Mesendoderm (in vitro differentiated cells): Measurements from ENCODE around the gene RAPGEF2.
"Not testable (repeated sequence)": the region's sequence is repeated elsewhere in the genome, so short reads cannot be mapped to it uniquely, and the experiment has no call there.

Experiments used
- DNase-seq: peaks from one replicate; pipeline ENCODE4 v3.0.0; 2013
- H2AK5ac ChIP-seq: 2 replicates; pipeline ENCODE4 v1.6.1; 2013; ENCODE audit warnings: low read length, inconsistent platforms
- H2BK120ac ChIP-seq: 2 replicates; pipeline ENCODE4 v1.6.1; 2013; ENCODE audit warnings: low read depth, mild to moderate bottlenecking, low read length, moderate library complexity, mixed read lengths
- H2BK15ac ChIP-seq: replicated peaks from 2 replicates; pipeline ENCODE4 v1.6.1; 2013; ENCODE audit warnings: low read depth, mild to moderate bottlenecking, moderate library complexity
- H2BK5ac ChIP-seq: 2 replicates; pipeline ENCODE4 v1.6.1; 2013; ENCODE audit warnings: low read length, inconsistent platforms
- H3K18ac ChIP-seq: 2 replicates; pipeline ENCODE4 v1.6.1; 2013; ENCODE audit warnings: mild to moderate bottlenecking, low read length, mixed read lengths
- H3K23ac ChIP-seq: one replicate; pipeline ENCODE4 v1.6.1; 2013; ENCODE audit warnings: low read length
- H3K27ac ChIP-seq: 2 replicates; pipeline ENCODE4 v1.5.1; 2013; ENCODE audit warnings: low read depth, mild to moderate bottlenecking, inconsistent platforms, low read length, moderate library complexity
- H3K27me3 ChIP-seq: 2 replicates; pipeline ENCODE4 v1.6.1; 2013; ENCODE audit warnings: low read length, control low read depth, mild to moderate bottlenecking, inconsistent platforms; ENCODE audit not compliant: insufficient read depth, poor library complexity
- H3K36me3 ChIP-seq: 2 replicates; pipeline ENCODE4 v1.6.1; 2013; ENCODE audit warnings: low read length, inconsistent platforms; ENCODE audit not compliant: control insufficient read depth, insufficient read depth
- H3K4ac ChIP-seq: one replicate; pipeline ENCODE4 v1.6.1; 2013; ENCODE audit warnings: low read depth, mild to moderate bottlenecking, low read length, moderate library complexity
- H3K4me1 ChIP-seq: 2 replicates; pipeline ENCODE4 v1.6.1; 2013; ENCODE audit warnings: low read depth, low read length, inconsistent platforms; ENCODE audit not compliant: control insufficient read depth
- H3K4me2 ChIP-seq: 2 replicates; pipeline ENCODE4 v1.6.1; 2013; ENCODE audit warnings: low read length
- H3K4me3 ChIP-seq: 2 replicates; pipeline ENCODE4 v1.5.1; 2013; ENCODE audit warnings: mild to moderate bottlenecking, low read length
- H3K56ac ChIP-seq: one replicate; pipeline ENCODE4 v1.6.1; 2013; ENCODE audit warnings: low read length
- H3K79me1 ChIP-seq: 2 replicates; pipeline ENCODE4 v1.6.1; 2013; ENCODE audit warnings: low read length, inconsistent platforms
- H3K79me2 ChIP-seq: 2 replicates; pipeline ENCODE4 v1.6.1; 2013; ENCODE audit warnings: mild to moderate bottlenecking, low read length; ENCODE audit not compliant: control insufficient read depth, insufficient read depth
- H3K9ac ChIP-seq: 2 replicates; pipeline ENCODE4 v1.6.1; 2013; ENCODE audit warnings: low read length, inconsistent platforms
- H4K5ac ChIP-seq: one replicate; pipeline ENCODE4 v1.6.1; 2013; ENCODE audit warnings: low read length
- H4K8ac ChIP-seq: one replicate; pipeline ENCODE4 v1.6.1; 2013; ENCODE audit warnings: low read depth, mild to moderate bottlenecking, control low read depth, low read length, moderate library complexity
- WGBS: extraction: QIAGEN DNeasy Blood & Tissue Kit; methylation state at CpG from one replicate; pipeline ENCODE4 v1.1.7; 2013; ENCODE audit warnings: low lambda C conversion rate, missing lambda C conversion rate; ENCODE audit not compliant: insufficient coverage; ENCODE audit errors: extremely low coverage; 5-methylcytosine and 5-hydroxymethylcytosine counted together

RAPGEF2 gene

DNA sequence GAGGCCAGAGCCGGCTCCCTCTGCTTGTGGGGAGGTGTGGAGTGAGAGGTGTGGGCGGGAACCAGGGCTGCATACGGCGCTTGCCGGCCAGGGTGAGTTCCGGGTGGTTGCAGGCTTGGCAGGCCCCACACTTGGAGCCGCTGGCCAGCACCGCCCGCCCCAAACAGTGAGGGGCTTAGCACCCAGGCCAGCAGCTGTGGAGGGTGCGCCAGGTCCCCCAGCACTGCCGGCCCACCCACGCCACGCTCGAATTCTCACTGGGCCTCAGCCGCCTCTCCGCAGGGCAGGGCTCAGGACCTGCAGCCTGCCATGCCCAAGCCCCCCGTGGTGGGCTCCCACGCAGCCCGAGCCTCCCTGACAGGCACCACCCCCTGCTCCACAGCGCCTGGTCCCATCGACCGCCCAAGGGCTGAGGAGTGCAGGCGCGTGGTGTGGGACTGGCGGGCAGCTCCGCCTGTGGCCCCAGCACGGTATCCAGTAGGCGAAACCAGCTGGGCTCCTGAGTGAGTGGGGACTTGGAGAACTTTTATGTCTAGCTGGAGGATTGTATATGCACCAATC lies 275.3 kb downstream of the RAPGEF2 start:
- Histone ChIP-seq H3K9ac (no peak overlapping the region), H2BK15ac (no peak overlapping the region), H3K4me1 (peaks cover 2% of the 10 kb centered on the region), H3K23ac (no peak overlapping the region), H3K27ac (no peak overlapping the region), H3K79me1 (no peaks in the 10 kb centered on the region), H3K4me3 (no peak overlapping the region), H2BK5ac (no peak overlapping the region), H2AK5ac (no peak overlapping the region), H4K5ac (no peak overlapping the region), H3K56ac (no peak overlapping the region), H3K4me2 (no peak overlapping the region), H3K79me2 (no peaks in the 10 kb centered on the region), H3K36me3 (no peaks in the 10 kb centered on the region), H3K18ac (no peak overlapping the region), H2BK120ac (no peak overlapping the region), H3K27me3 (no peaks in the 10 kb centered on the region), H4K8ac (no peak overlapping the region), H3K4ac (no peak overlapping the region)
- no CpG with 5 or more reads among the region's 28 CpGs for WGBS
- no peak for DNase-seq

- not testable (repeated sequence) for H3K56ac ChIP-seq, H2AK5ac ChIP-seq, H3K4me3 ChIP-seq, H2BK5ac ChIP-seq, H3K4me1 ChIP-seq, H2BK15ac ChIP-seq, H4K5ac ChIP-seq, H3K79me2 ChIP-seq, H3K36me3 ChIP-seq, H3K79me1 ChIP-seq, H3K9ac ChIP-seq, H3K27ac ChIP-seq, DNase-seq, H4K8ac ChIP-seq, H3K18ac ChIP-seq, H2BK120ac ChIP-seq, H3K23ac ChIP-seq, H3K4me2 ChIP-seq, H3K4ac ChIP-seq, H3K27me3 ChIP-seq
- WGBS, result no CpG with 5 or more reads among the region's 10 CpGs
Measured at GRCh38 chr4:159379064-159379463, 276.2 kb downstream of the RAPGEF2 start.

DNA sequence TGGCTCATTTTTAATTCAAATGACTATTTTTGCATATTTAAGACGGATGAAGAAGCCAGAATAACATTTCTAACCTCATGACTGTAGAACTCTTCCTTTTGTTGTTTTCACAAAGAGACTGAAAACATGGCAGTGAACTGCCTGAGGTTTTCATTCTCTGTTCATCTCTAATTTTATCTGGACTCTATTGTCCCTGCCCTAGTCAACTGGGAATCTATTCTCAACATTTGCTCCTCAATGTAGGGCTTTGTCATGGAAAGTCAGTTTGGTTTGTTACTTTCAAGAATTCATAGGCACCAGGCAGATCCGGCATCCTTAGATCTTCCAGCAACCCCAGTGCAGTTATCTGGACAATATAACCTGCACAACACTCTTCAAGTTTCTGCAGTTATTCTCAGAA lies 277.0 kb downstream of the RAPGEF2 start:
- Histone ChIP-seq H3K79me1 (no peaks in the 10 kb centered on the region), H3K23ac (no peak overlapping the region), H3K79me2 (no peaks in the 10 kb centered on the region), H3K56ac (no peak overlapping the region), H3K18ac (no peak overlapping the region), H3K4me3 (no peak overlapping the region), H2BK120ac (no peak overlapping the region), H2BK15ac (no peak overlapping the region), H3K9ac (no peak overlapping the region), H2AK5ac (no peak overlapping the region), H3K4me2 (no peak overlapping the region), H3K36me3 (no peaks in the 10 kb centered on the region), H4K8ac (no peak overlapping the region), H3K4me1 (peaks cover 7% of the 10 kb centered on the region), H3K27me3 (no peaks in the 10 kb centered on the region), H3K4ac (no peak overlapping the region), H2BK5ac (no peak overlapping the region), H4K5ac (no peak overlapping the region), H3K27ac (no peak overlapping the region)
- no CpG with 5 or more reads among the region's 2 CpGs for WGBS
- DNase-seq, result no peak

DNA sequence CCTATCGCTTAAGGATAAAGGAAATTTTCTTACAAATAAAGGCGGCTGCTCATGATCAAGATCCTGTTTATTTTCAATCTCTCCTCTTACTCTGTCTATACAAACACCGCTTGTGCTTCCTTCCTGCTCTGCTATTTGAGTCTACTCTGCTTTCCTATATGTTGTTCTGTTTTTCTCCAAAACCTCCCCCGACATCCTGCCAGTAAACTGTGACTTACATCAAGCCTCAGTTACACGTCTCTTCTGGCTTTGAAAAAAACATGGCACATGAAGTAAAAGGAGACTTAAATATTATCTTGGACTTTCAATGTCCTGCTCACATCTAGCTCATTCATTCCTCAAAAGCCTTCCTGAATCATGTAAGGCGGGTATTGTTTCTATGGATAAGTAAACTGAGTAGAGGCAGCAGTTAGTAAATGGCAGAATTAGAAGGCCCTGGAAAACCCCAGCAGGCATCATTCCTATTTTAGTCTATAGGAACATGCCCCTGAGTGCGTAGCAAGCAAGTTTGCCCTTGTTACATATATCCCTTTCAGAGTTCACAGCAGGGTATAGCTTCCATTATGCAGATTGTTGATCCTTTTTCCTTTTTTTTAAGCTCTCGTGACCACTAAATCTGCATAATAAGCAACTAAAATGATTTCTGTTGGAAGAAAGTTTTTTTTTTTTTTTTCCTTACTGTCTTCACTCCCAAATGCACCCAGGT lies 280.1 kb downstream of the RAPGEF2 start:
- H2BK120ac ChIP-seq, result no peak overlapping the region
- H3K79me1 ChIP-seq, result no peaks in the 10 kb centered on the region
- H3K18ac ChIP-seq, result no peak overlapping the region
- H2BK15ac ChIP-seq, result peak overlapping the region; percentile 2
- no peak overlapping the region for H3K4me3 ChIP-seq
- no peak overlapping the region for H3K4ac ChIP-seq
- H3K56ac ChIP-seq, result no peak overlapping the region
- H3K23ac ChIP-seq, result no peak overlapping the region
- H4K8ac ChIP-seq, result no peak overlapping the region
- no peak overlapping the region for H3K27ac ChIP-seq
- no peak overlapping the region for H4K5ac ChIP-seq
- no CpG with 5 or more reads among the region's 8 CpGs for WGBS
- H3K9ac ChIP-seq, result no peak overlapping the region
- H3K27me3 ChIP-seq, result no peaks in the 10 kb centered on the region
- H3K36me3 ChIP-seq, result no peaks in the 10 kb centered on the region
- no peaks in the 10 kb centered on the region for H3K79me2 ChIP-seq
- no peak overlapping the region for H2AK5ac ChIP-seq
- no peak overlapping the region for H2BK5ac ChIP-seq
- H3K4me2 ChIP-seq, result no peak overlapping the region
- peak; percentile 53 for DNase-seq
- H3K4me1 ChIP-seq, result peaks cover 7% of the 10 kb centered on the region

- Histone ChIP-seq H3K4me2 (no peak overlapping the region), H2BK120ac (no peak overlapping the region), H3K18ac (no peak overlapping the region), H2BK15ac (no peak overlapping the region), H2BK5ac (no peak overlapping the region), H3K79me2 (no peaks in the 10 kb centered on the region), H3K56ac (no peak overlapping the region), H2AK5ac (no peak overlapping the region), H3K79me1 (no peaks in the 10 kb centered on the region), H3K36me3 (no peaks in the 10 kb centered on the region), H3K23ac (no peak overlapping the region), H3K9ac (no peak overlapping the region), H4K5ac (no peak overlapping the region), H4K8ac (no peak overlapping the region), H3K4me1 (peaks cover 7% of the 10 kb centered on the region), H3K4me3 (no peak overlapping the region), H3K4ac (no peak overlapping the region), H3K27ac (no peak overlapping the region), H3K27me3 (no peaks in the 10 kb centered on the region)
- no peak for DNase-seq
- WGBS, result no CpG with 5 or more reads among the region's 3 CpGs
Measured at GRCh38 chr4:159383562-159383931, 280.7 kb downstream of the RAPGEF2 start.

- Histone ChIP-seq H3K36me3 (no peaks in the 10 kb centered on the region), H3K79me1 (no peaks in the 10 kb centered on the region), H3K79me2 (no peaks in the 10 kb centered on the region), H3K27ac (no peak overlapping the region), H3K4me3 (no peak overlapping the region), H3K4me1 (peaks cover 7% of the 10 kb centered on the region), H3K4me2 (no peak overlapping the region), H2BK120ac (no peak overlapping the region), H4K8ac (no peak overlapping the region), H3K27me3 (no peaks in the 10 kb centered on the region), H3K4ac (no peak overlapping the region), H3K9ac (no peak overlapping the region), H2BK15ac (no peak overlapping the region), H3K23ac (no peak overlapping the region), H4K5ac (no peak overlapping the region), H2BK5ac (no peak overlapping the region), H2AK5ac (no peak overlapping the region), H3K56ac (no peak overlapping the region), H3K18ac (no peak overlapping the region)
- DNase-seq, result no peak
Measured at GRCh38 chr4:159384017-159384416, 281.1 kb downstream of the RAPGEF2 start.
